BJ (cell line): Measurements from ENCODE around the gene FOXO3B. TPM values are rescaled to one million over a fixed set of nuclear protein-coding genes. Genes with fewer than 3 reads are reported as not detected.
A peak's percentile ranks its signal among the peaks of the same experiment; 100 is the strongest.
"Not testable (repeated sequence)": the region's sequence is repeated elsewhere in the genome, so short reads cannot be mapped to it uniquely, and the experiment has no call there.

Experiments used
- CTCF ChIA-PET: fragments of 350-600 bp; formaldehyde crosslinking; extraction: SDS; loops from one replicate; lab custom pipeline; 2021; ENCODE audit warnings: antibody characterized with exemption, inconsistent platforms; lab: Yijun Ruan, JAX
- POLR2A ChIA-PET: fragments of 300-600 bp; sonication (Branson Sonifier 250); formaldehyde crosslinking; extraction: SDS; loops from one replicate; lab custom pipeline; 2021; ENCODE audit warnings: antibody characterized with exemption; lab: Charles Lee
- DNase-seq: peaks from one replicate; pipeline ENCODE4 v3.0.0-alpha.2; 2011; ENCODE audit warnings: low read depth
- H3K27me3 ChIP-seq: 2 replicates; pipeline ENCODE4 v1.6.0; 2011; ENCODE audit warnings: low read length; ENCODE audit not compliant: control insufficient read depth, insufficient read depth
- H3K36me3 ChIP-seq: 2 replicates; pipeline ENCODE4 v1.5.1; 2011; ENCODE audit warnings: low read length; ENCODE audit not compliant: control insufficient read depth, insufficient read depth
- H3K4me3 ChIP-seq: 2 replicates; pipeline ENCODE4 v1.5.1; 2011; ENCODE audit warnings: low read depth, mild to moderate bottlenecking, control low read depth, low read length
- polyA plus RNA-seq: library from polyadenylated mRNA; depleted of rRNA; stranded (reverse); fragments of >200 nt; gene quantifications from 2 replicates; pipeline ENCODE4 v1.2.3, GENCODE V29; 2011

Gene FOXO3B
- polyA plus RNA-seq, 1 experiment: 5.8 TPM

GRCh38 chr17:18695143-18695542 lies 13.0 kb upstream of the FOXO3B start:
- H3K36me3 ChIP-seq, H3K4me3 ChIP-seq, CTCF ChIA-PET, DNase-seq, POLR2A ChIA-PET, H3K27me3 ChIP-seq: not testable (repeated sequence)

GRCh38 chr17:18682668-18683067 lies 554 bp upstream of the FOXO3B start:
- H3K36me3 ChIP-seq, H3K27me3 ChIP-seq, DNase-seq, POLR2A ChIA-PET, CTCF ChIA-PET: not testable (repeated sequence)
- peak overlapping the region; percentile 54 for H3K4me3 ChIP-seq

GRCh38 chr17:18677381-18677780 lies 4.7 kb downstream of the FOXO3B start:
- H3K27me3 ChIP-seq, CTCF ChIA-PET, H3K36me3 ChIP-seq, H3K4me3 ChIP-seq, POLR2A ChIA-PET, DNase-seq: not testable (repeated sequence)

- CTCF ChIA-PET, H3K4me3 ChIP-seq, H3K27me3 ChIP-seq, H3K36me3 ChIP-seq, DNase-seq, POLR2A ChIA-PET: not testable (repeated sequence)
Measured at GRCh38 chr17:18676928-18677327, 5.2 kb downstream of the FOXO3B start.

- H3K36me3 ChIP-seq, DNase-seq, H3K27me3 ChIP-seq, H3K4me3 ChIP-seq, CTCF ChIA-PET, POLR2A ChIA-PET: not testable (repeated sequence)
Measured at GRCh38 chr17:18672395-18673227, 9.5 kb downstream of the FOXO3B start.

- POLR2A ChIA-PET, H3K4me3 ChIP-seq, H3K36me3 ChIP-seq, H3K27me3 ChIP-seq, CTCF ChIA-PET, DNase-seq: not testable (repeated sequence)
Measured at GRCh38 chr17:18668625-18669024, 13.5 kb downstream of the FOXO3B start.

- H3K36me3 ChIP-seq, H3K4me3 ChIP-seq, DNase-seq, POLR2A ChIA-PET, CTCF ChIA-PET, H3K27me3 ChIP-seq: not testable (repeated sequence)
Measured at GRCh38 chr17:18667535-18667934, 14.6 kb downstream of the FOXO3B start.

- DNase-seq, H3K4me3 ChIP-seq, POLR2A ChIA-PET, H3K27me3 ChIP-seq, CTCF ChIA-PET, H3K36me3 ChIP-seq: not testable (repeated sequence)
Measured at GRCh38 chr17:18666326-18666725, 15.8 kb downstream of the FOXO3B start.

GRCh38 chr17:18661924-18662624 lies 20.0 kb downstream of the FOXO3B start:
- H3K36me3 ChIP-seq, H3K4me3 ChIP-seq, H3K27me3 ChIP-seq, POLR2A ChIA-PET, DNase-seq, CTCF ChIA-PET: not testable (repeated sequence)

GRCh38 chr17:18650094-18650493 lies 32.0 kb downstream of the FOXO3B start:
- not testable (repeated sequence) for H3K27me3 ChIP-seq, DNase-seq

GRCh38 chr17:18644291-18644690 lies 37.8 kb downstream of the FOXO3B start, which contains the start of gene TBC1D28:
Gene TBC1D28, minus strand, starts transcription at chr17:18644391. Its CDS starts 3,039 bp downstream, at chr17:18641352.
- CTCF ChIA-PET, H3K27me3 ChIP-seq, H3K36me3 ChIP-seq, DNase-seq, H3K4me3 ChIP-seq, POLR2A ChIA-PET: not testable (repeated sequence)

More at GRCh38 chr17:18650094-18650493, 32.0 kb downstream of the FOXO3B start:
- H3K4me3 ChIP-seq, CTCF ChIA-PET, POLR2A ChIA-PET, H3K36me3 ChIP-seq: not testable (repeated sequence)

GRCh38 chr17:18643124-18643523 lies 39.0 kb downstream of the FOXO3B start:
- DNase-seq, H3K27me3 ChIP-seq, H3K4me3 ChIP-seq, POLR2A ChIA-PET, CTCF ChIA-PET, H3K36me3 ChIP-seq: not testable (repeated sequence)

GRCh38 chr17:18638357-18638756 lies 43.8 kb downstream of the FOXO3B start:
- H3K4me3 ChIP-seq, DNase-seq, H3K27me3 ChIP-seq, CTCF ChIA-PET, POLR2A ChIA-PET, H3K36me3 ChIP-seq: not testable (repeated sequence)
